Measurements from ENCODE around the gene PEX13. TPM values are rescaled to one million over a fixed set of nuclear protein-coding genes. Genes with fewer than 3 reads are reported as not detected.
A peak's percentile ranks its signal among the peaks of the same experiment; 100 is the strongest.
"Not testable (repeated sequence)": the region's sequence is repeated elsewhere in the genome, so short reads cannot be mapped to it uniquely, and the experiment has no call there.

The PEX13 gene
- total RNA-seq, 1 experiment from 2014 or later, result 30.7 TPM

DNA sequence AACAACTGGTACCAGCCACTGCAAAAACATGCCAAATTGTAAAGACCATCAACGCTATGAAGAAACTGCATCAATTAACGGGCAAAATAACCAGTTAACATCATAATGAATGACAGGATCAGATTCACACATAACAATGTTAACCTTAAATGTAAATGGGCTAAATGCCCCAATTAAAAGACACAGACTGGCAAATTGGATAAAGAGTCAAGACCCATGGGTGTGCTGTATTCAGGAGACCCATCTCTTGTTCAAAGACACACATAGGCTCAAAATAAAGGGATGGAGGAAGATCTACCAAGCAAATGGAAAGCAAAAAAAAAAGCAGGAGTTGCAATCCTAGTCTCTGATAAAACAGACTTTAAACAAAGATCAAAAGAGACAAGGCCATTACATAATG is 19.1 kb downstream of the PEX13 start:
- DNase-seq (ENCODE audit: low read depth, low spot score); in situ Hi-C loops (cut with HindIII; ENCODE audit: low pct_unique_long_range_greater_than_20kb, low sequenced_read_pairs): not testable (repeated sequence)

DNA sequence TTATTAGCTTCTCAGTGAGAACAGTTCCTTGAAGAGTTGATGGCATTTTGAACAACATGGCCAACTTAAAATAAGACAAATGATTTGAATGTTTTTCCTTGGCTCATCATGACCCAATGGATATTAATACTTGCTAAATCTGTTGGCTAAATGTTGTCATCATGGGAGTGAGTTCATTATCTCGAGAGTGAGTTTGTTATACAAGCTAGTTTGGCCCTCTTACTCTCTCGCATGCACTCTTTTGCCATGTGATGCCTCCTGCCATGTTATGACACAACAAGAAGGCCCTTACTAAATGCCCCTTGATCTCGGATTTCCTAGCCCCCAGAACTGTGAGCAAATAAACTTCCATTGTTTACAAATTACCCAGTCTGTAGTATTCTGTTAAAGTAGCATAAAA is 25.3 kb downstream of the PEX13 start:
- in situ Hi-C loops (cut with HindIII; ENCODE audit: low pct_unique_long_range_greater_than_20kb, low sequenced_read_pairs), result no loop called here
- DNase-seq (ENCODE audit: low read depth, low spot score), result no peak

DNA sequence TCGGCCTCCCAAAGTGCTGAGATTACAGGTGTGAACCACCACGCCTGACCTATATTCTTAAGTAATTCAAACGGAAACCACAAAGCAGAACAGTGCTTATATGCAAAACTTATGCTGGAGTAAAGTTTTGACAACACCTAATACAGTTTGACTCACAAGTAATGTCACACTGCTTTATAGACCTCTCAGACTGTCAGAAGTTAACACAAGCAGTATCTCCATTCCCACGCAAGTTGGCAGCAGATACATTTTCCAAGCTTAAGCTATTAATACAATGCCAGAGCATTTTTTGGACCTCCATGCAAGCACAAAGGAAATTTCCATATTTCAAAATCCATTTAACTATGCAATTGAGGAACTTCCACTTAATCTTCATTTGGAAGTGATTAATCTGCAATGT is 27.1 kb downstream of the PEX13 start:
- in situ Hi-C loops (cut with HindIII; ENCODE audit: low pct_unique_long_range_greater_than_20kb, low sequenced_read_pairs), result no loop called here
- no peak for DNase-seq (ENCODE audit: low read depth, low spot score)

DNA sequence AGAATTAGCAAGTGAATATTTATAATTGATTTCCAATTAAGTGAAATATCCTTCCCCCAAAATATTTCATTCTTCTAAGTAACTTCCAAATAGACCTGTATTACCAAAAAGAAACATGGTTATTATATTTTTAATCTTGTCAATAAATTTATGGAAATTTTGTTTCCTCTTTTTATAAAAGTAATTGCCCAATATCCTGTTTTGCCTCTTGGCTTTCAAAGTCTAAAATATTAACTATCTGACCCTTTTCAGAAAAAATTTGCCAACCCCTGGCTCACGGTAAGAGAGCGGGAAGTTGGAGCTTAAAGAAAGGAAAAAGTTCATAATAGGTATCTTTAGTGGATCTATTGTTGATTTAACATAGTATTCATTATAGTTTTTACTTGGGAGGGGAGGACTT is 27.7 kb downstream of the PEX13 start:
- no peak for DNase-seq (ENCODE audit: low read depth, low spot score)
- in situ Hi-C loops (cut with HindIII; ENCODE audit: low pct_unique_long_range_greater_than_20kb, low sequenced_read_pairs), result no loop called here

DNA sequence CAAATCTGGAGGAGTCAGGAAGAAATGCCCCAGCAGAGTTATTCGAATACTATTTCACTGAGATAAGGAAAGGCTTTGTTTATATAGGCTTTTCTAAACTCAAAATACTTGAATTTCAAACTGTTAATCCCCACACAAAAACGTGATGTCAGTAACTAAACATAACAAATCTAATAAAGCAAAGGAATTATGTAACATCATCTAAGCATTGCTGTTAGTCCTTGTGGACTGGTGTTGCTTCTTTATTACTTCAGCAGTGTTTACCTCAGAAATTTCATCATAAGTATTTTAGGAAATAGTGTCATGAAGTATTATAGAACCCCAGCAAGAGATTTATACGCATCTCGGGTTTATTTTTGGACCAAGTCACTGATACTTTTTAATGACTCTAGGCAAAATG is 28.5 kb downstream of the PEX13 start:
- in situ Hi-C loops (cut with HindIII; ENCODE audit: low pct_unique_long_range_greater_than_20kb, low sequenced_read_pairs), result no loop called here

DNA sequence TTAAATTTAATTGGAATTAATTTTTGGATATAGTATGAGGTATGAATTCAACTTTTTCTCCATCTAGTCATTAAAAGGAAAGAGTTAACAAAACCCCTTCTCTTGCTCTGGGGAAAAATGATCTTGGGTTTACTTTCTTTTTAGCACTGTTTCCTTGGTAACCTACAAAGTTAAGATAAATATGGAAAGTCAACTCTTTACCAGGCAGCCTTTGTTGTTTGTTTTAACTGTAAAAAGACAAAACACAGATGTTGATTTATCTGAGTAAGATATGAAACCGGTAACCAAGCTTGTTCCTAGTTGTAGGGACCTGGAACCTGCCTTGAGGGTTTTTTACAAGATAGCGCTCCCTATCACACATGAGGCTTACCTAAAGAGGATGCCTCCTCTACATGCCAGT is 38.0 kb downstream of the PEX13 start:
- DNase-seq (ENCODE audit: low read depth, low spot score), result no peak
- in situ Hi-C loops (cut with HindIII; ENCODE audit: low pct_unique_long_range_greater_than_20kb, low sequenced_read_pairs), result no loop called here

More for the DNA sequence above, 28.5 kb downstream of the PEX13 start:
- no peak for DNase-seq (ENCODE audit: low read depth, low spot score)

DNA sequence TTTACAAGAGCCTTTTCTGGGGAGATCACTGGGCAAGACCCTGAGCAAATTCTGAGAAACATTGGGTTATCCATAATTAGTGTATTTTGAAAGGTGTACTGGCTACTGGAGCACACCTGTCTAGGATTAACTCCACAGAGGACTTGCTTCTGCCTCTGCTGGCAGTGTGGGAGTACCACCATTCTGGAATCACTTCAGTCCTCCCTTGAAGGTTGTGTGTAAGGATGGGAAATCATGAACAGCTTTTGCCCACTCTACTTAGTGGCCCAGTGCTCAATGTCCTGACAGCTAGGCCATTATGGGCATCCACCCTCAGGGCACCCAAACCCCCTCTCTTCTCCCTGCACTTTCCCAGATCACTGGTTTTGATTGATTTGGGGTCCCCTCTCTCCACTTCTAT is 40.0 kb downstream of the PEX13 start:
- in situ Hi-C loops (cut with HindIII; ENCODE audit: low pct_unique_long_range_greater_than_20kb, low sequenced_read_pairs), result no loop called here
- DNase-seq (ENCODE audit: low read depth, low spot score), result no peak

DNA sequence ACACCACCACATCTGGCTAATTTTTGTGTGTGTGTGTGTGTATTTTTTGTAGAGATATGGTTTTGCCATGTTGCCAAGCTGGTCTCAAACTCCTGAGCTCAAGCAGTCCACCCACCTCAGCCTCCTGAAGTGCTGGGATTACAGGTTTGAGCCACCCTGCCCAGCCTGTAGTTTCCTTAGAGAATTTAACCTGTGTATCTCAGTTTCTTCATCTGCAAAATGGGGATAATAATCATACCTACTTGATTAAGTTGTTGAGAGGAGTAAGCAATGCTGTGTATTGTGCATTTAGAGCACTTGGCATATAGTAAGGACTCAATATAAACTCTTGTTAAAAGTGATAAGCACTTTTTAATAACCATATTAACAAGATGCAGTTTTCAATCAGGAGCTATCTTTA is 41.9 kb downstream of the PEX13 start:
- in situ Hi-C loops (cut with HindIII; ENCODE audit: low pct_unique_long_range_greater_than_20kb, low sequenced_read_pairs), result no loop called here
- DNase-seq (ENCODE audit: low read depth, low spot score), result no peak

DNA sequence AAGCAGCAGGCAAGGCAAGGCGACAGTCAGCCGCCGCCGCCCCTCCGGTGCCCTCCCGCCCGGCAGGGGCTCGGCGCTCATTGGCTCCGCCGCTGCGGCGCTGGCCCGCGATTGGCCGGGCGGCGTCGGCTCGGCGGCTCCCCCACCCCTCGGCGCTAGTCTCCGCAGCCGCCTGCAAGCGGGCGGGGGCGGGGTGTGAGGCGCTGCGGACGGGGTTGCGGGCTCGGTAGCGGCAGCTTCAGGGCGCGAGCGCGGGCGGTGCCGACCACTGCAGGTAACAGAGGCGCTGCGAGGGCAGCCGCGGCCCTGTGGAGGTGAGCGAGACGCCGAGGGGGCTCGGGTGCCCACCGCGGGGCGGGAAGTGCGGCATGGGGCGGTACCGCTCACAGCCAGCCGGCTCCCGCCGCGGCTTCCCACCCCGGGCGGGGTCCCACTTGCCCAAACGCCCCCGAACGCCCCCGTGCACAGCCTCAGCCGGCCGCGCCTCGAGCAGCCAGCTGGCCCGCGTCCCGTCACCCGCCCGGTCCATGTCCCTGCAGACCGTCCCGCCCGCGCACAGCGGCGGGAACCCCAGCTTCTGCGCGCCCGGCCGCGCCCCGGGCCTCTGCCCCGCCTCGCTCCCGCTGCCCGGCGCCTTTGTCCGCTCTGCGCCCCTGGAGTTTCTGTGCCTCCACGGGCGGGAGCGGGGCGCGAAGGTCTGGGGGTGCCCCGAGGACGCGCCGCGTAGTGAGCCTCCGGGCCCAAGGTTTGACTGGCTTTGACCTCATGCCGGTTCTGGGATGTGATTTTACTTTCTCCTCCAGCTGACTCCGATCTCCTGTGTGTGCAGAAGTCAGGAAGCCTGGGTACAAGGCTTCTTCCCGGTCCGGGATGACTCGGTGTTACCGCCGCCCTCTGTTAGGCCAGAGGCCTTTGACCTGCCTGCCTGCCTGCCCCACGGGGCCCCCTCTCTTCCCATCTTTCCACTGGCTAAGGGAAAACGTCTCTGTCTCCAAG is 48.5 kb downstream of the PEX13 start, which contains the start of gene SANBR:
Gene SANBR, plus strand, starts transcription at position 158 of the 996 bp plus-strand sequence. CDS start 4,480 bp downstream, outside the sequence.
- DNase-seq (ENCODE audit: low read depth, low spot score), result peak; percentile 87
- in situ Hi-C loops (cut with HindIII; ENCODE audit: low pct_unique_long_range_greater_than_20kb, low sequenced_read_pairs), result no loop called here

DNA sequence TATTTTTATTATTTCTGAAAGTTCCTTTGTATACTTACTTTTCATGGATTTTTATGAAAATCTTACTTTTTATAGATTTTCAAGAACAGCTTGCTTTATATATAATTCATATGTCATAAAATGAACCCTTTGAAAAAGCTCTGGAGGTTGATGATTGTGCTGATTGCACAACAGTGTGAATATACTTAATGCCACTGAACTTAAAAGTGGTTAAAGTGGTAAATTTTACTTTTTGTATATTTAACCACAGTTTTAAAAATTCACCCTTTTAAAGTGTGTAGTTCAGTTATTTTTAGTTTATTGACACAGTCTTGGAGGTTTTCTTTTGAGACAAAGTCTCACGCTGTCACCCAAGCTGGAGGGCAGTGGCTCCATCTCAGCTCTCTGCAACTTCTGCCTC is 56.6 kb downstream of the PEX13 start:
- DNase-seq (ENCODE audit: low read depth, low spot score), result no peak
- in situ Hi-C loops (cut with HindIII; ENCODE audit: low pct_unique_long_range_greater_than_20kb, low sequenced_read_pairs), result no loop called here

DNA sequence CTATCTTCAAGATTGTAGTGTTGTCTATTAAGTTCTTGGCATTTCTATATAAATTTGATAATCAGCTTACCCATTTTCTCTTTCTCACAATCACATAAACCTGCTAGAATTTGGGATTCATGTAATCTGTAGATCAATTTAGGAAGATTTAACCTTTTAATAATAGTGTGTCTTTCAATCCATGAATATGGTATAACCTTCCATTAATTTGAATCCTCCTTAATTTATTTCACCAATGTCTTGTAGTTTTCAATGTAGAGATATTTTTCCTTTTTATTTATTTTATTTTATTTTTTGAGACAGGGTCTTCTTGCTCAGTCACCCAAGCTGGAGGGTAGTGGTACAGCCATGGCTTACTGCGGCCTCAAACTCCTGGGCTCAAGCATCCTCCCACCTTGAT is 68.4 kb downstream of the PEX13 start:
- no peak for DNase-seq (ENCODE audit: low read depth, low spot score)
- in situ Hi-C loops (cut with HindIII; ENCODE audit: low pct_unique_long_range_greater_than_20kb, low sequenced_read_pairs), result no loop called here

DNA sequence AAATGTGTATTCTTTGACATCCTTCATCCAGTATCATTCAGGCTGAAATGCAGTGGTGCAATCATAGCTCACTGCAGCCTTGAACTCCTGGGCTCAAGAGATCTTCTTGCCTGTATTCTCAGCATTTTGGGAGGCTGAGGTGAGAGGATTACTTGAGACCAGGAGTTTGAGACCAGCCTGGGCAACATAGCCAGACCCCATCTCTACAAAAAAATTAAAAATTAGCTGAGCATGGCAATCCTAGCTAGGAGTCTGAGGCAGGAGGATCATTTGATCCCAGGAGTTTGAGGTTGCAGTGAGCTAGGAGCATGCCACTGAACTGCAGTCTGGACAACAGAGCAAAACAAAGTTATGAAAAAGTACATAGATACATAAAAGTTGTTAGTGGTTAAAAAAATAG is 72.3 kb downstream of the PEX13 start:
- in situ Hi-C loops (cut with HindIII; ENCODE audit: low pct_unique_long_range_greater_than_20kb, low sequenced_read_pairs), result no loop called here

DNA sequence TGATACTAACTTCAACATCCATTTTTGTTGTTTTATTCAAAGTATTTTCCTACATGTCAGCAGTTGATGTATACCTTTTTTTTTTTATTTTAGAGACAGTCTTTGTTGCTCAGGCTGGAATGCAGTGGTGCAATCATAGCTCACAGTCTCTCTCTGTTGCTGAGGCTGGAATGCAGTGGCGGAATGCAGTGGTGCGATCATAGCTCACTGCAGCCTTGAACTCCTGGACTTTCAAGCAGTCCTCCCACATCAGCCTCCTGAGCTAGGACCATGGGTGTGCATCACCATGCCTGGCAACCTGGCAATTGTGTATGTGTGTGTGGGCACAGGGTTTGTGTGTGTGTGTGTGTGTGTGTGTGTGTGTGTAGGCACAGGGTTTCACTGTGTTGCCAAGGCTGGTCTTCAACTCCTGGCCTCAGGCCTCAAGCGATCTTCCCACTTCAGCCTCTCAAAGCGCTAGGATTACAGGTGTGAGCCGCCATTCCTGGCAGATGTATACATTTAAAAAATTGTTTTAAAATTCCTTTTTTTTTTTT is 72.9 kb downstream of the PEX13 start:
- DNase-seq (ENCODE audit: low read depth, low spot score), result no peak
- in situ Hi-C loops (cut with HindIII; ENCODE audit: low pct_unique_long_range_greater_than_20kb, low sequenced_read_pairs), result no loop called here

More for the DNA sequence above, 72.3 kb downstream of the PEX13 start:
- DNase-seq (ENCODE audit: low read depth, low spot score), result no peak

DNA sequence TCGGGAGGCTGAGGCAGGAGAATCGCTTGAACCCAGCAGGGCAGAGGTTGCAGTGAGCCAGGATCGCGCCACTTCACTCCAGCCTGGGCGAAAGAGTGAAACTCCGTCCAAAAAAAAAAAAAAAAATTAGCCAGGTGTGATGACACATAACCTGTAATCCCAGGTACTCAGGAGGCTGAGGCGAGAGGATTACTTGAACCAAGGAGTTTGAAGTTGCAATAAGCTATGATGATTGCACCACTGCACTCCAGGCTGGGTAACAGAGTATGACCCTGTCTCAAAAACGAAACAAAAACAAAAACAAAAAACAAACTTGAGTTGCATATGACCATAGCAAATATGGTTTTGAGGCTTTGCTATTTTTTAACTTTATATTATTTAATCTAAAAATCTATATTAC is 74.0 kb downstream of the PEX13 start:
- in situ Hi-C loops (cut with HindIII; ENCODE audit: low pct_unique_long_range_greater_than_20kb, low sequenced_read_pairs), result no loop called here
- no peak for DNase-seq (ENCODE audit: low read depth, low spot score)

DNA sequence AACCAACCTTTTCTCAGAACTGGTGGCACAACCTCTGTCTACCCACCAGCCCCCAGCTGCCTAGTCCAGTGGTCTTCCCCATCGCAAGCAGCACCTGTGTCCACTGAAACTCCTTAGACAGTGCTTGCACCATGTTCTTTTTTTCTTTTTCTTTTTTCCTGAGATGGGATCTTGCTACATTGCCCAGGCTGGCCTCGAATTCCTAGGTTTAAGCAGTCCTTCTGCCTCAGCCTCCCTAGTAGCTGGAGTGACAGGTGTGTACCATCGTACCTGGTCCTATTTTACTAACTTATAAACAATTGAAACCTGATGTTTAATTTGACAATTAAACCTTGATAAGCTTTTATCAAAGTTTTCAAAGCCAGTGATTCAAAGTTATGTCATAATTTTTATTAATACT is 78.9 kb downstream of the PEX13 start:
- DNase-seq (ENCODE audit: low read depth, low spot score), result no peak
- in situ Hi-C loops (cut with HindIII; ENCODE audit: low pct_unique_long_range_greater_than_20kb, low sequenced_read_pairs), result no loop called here

DNA sequence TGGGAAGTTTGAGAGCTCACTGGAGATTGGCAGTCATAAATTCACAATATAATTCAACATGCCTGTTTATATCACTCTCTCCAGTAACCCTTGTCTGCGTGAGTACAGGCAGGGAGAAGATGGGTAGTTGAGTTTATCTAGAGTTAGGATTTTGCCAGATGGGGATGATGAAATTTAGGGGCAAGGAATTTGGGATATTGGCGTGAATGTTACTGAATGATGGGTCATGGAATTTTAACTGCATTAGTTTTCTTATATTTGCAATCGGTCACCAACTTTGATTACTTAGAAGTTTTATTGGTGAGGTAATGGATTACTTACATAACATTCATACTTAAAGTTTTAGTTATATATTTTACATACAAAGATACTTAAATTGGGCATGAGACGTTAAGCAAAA is 83.3 kb downstream of the PEX13 start:
- in situ Hi-C loops (cut with HindIII; ENCODE audit: low pct_unique_long_range_greater_than_20kb, low sequenced_read_pairs), result no loop called here
- no peak for DNase-seq (ENCODE audit: low read depth, low spot score)

All from SK-MEL-5 (cell line).